Breast epithelium (tissue), 3 donors: ENCODE results near the gene MEOX1.

Experiments
- POLR2A ChIP-seq: fragments of 450-650 bp; IDR thresholded peaks from one replicate; pipeline ENCODE4 v1.6.1; 2016; ENCODE audit warnings: antibody characterized with exemption, mild to moderate bottlenecking, moderate library complexity
- POLR2AphosphoS5 ChIP-seq, 3 donors: sonication (generic); formaldehyde crosslinking; IDR thresholded peaks; one replicate each; pipeline ENCODE4 v1.6.1; 2017; ENCODE audit warnings: antibody characterized with exemption in 3 of 3
- TF ChIP-seq, protein P1 (sequence below), 3 donors: fragments of 450-650 bp; IDR thresholded peaks; one replicate each; pipeline ENCODE4 v1.5.1; 2016 to 2017; ENCODE audit warnings: antibody characterized with exemption in 3 of 3, mild to moderate bottlenecking in 3 of 3, moderate library complexity in 3 of 3

DNA sequence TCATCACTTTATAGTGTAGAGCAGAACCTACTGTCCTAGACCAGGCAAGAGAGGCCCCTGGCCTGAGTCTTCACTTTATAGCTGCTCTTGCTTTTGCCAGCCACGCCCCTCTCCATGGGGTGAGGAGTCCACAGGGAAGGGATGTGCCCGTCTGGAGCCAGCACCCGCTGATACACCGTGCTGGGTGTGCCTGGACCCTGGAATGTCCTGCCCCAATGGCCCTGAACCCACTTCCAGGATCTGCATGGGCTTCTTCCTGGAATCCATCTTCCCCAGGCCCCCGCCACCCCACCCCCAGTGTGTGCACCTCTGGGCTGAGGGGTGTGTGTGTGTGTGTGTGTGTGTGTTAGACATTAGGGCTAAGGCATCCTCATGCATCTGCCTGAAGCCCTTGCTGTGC, 44.9 kb downstream of the MEOX1 start:
- TF ChIP-seq POLR2A, result no peak
- TF ChIP-seq, protein P1, sequence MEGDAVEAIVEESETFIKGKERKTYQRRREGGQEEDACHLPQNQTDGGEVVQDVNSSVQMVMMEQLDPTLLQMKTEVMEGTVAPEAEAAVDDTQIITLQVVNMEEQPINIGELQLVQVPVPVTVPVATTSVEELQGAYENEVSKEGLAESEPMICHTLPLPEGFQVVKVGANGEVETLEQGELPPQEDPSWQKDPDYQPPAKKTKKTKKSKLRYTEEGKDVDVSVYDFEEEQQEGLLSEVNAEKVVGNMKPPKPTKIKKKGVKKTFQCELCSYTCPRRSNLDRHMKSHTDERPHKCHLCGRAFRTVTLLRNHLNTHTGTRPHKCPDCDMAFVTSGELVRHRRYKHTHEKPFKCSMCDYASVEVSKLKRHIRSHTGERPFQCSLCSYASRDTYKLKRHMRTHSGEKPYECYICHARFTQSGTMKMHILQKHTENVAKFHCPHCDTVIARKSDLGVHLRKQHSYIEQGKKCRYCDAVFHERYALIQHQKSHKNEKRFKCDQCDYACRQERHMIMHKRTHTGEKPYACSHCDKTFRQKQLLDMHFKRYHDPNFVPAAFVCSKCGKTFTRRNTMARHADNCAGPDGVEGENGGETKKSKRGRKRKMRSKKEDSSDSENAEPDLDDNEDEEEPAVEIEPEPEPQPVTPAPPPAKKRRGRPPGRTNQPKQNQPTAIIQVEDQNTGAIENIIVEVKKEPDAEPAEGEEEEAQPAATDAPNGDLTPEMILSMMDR (IDR thresholded peaks at IDR 0.05), result no peak
- TF ChIP-seq POLR2AphosphoS5 (IDR thresholded peaks at IDR 0.05), result no peak
